Kidney (tissue), 14 donors: ENCODE data around the gene KIF4A. TPM values are rescaled to one million over a fixed set of nuclear protein-coding genes. Genes with fewer than 3 reads are reported as not detected.

Experiments
- DNase-seq, 5 donors: peaks; one replicate each; pipeline ENCODE4 v3.0.0-alpha.2; 2013 to 2020
- FAIRE-seq: peaks from 2 replicates; lab custom pipeline; 2012; peaks lifted over from hg19 to GRCh38; lab: Jason Lieb, UNC
- H3K27ac ChIP-seq, 2 donors: one replicate each; pipeline ENCODE4 v1.7.0; 2013; ENCODE audit warnings: low read depth in 2 of 2, low read length in 2 of 2, inconsistent platforms in 1 of 2
- H3K27me3 ChIP-seq: one replicate; pipeline ENCODE4 v1.7.1; 2013; ENCODE audit warnings: low read length, inconsistent platforms; ENCODE audit not compliant: control insufficient read depth, insufficient read depth
- H3K36me3 ChIP-seq, 3 donors: one replicate each; pipeline versions ENCODE4 v1.7.0 to v1.7.1; 2013; ENCODE audit warnings: low read length in 3 of 3, control low read depth in 1 of 3, inconsistent platforms in 1 of 3; ENCODE audit not compliant: insufficient read depth in 3 of 3, control insufficient read depth in 2 of 3
- H3K4me1 ChIP-seq, 3 donors: one replicate each; pipeline versions ENCODE4 v1.7.0 to v1.7.1; 2013; ENCODE audit warnings: low read length in 3 of 3, inconsistent platforms in 1 of 3, low read depth in 1 of 3; ENCODE audit not compliant: control insufficient read depth in 2 of 3, insufficient read depth in 2 of 3
- H3K4me3 ChIP-seq, 3 donors: one replicate each; pipeline versions ENCODE4 v1.7.0 to v1.8.1; 2013; ENCODE audit warnings: low read length in 3 of 3, control low read depth in 1 of 3, inconsistent platforms in 1 of 3
- H3K9ac ChIP-seq, 3 donors: one replicate each; pipeline versions ENCODE4 v1.7.0 to v1.7.1; 2013; ENCODE audit warnings: low read length in 3 of 3, control low read depth in 1 of 3, inconsistent platforms in 1 of 3
- H3K9me3 ChIP-seq, 3 donors: one replicate each; pipeline versions ENCODE4 v1.7.0 to v1.7.1; 2013; ENCODE audit warnings: low read length in 3 of 3, control low read depth in 1 of 3, inconsistent platforms in 1 of 3; ENCODE audit not compliant: control insufficient read depth in 2 of 3, insufficient read depth in 1 of 3
- CTCF ChIP-seq: IDR thresholded peaks from 3 replicates; pipeline ENCODE4 v1.5.1; 2012; ENCODE audit warnings: mild to moderate bottlenecking, moderate library complexity, borderline replicate concordance; ENCODE audit not compliant: insufficient read depth; ENCODE audit errors: extremely low read depth
- intact Hi-C: fragments of 100-400 bp; cut with DNase I; formaldehyde crosslinking; loops from one replicate; pipeline ENCODE4 v1.11.1; 2022
- polyA plus RNA-seq: library from polyadenylated mRNA; stranded (reverse); fragments of 350-450 nt; fragmentation: Illumina TruSeq; extraction: RNeasy Lipid Tissue Mini Kit (QIAGEN cat#74804); gene quantifications from one replicate; pipeline ENCODE4 v1.2.3, GENCODE V29; 2014; ENCODE audit warnings: low read depth, low replicate concordance; ENCODE audit not compliant: insufficient read depth
- total RNA-seq: library from RNA; stranded (reverse); fragmentation: NEBNext Ultra II Directional; extraction: Animal tissue kit (Norgen Biotek cat#: 25700); gene quantifications from one replicate; pipeline ENCODE4 v1.2.1, GENCODE V29; 2021
- donor health status: control.
- donor health status: control.
- donor health status: control.
- donor health status: control.
- donor health status: control.
- donor health status: DM: yes; HTN: yes; CAD: no.
- donor health status: Normal renal cell carcinoma (clear cell type).

The KIF4A gene
- total and polyA plus RNA-seq, 2 donors from 2014 or later: 0.13 to 0.35 TPM

GRCh38 chrX:70453024-70453618, 163.2 kb downstream of the KIF4A start:
- Histone ChIP-seq H3K27me3 (no peaks in the 10 kb centered on the region), H3K27ac (no peak overlapping the region), H3K4me1 (peaks cover 0 to 3% (median 0%) of the 10 kb centered on the region in 3 donors), H3K36me3 (no peaks in the 10 kb centered on the region), H3K4me3 (peak overlapping the region in 2 of 3 donors; percentile 24 to 54), H3K9ac (peak overlapping the region in 1 of 3 donors; percentile 40), H3K9me3 (no peaks in the 10 kb centered on the region)
- no peak for TF ChIP-seq CTCF
- FAIRE-seq: no peak
- no peak for DNase-seq
- intact Hi-C loops: no loop called here

GRCh38 chrX:70454441-70455365, 164.8 kb downstream of the KIF4A start:
- peak overlapping the region; percentile 27 to 71 (median 32) for H3K9ac ChIP-seq

GRCh38 chrX:70455366-70456202, 165.7 kb downstream of the KIF4A start:
- FAIRE-seq: no peak
- peak overlapping the region; percentile 83 to 93 for H3K27ac ChIP-seq
- H3K4me1 ChIP-seq: peaks cover 0 to 3% (median 0%) of the 10 kb centered on the region in 3 donors
- H3K9ac ChIP-seq: peak overlapping the region; percentile 27 to 71 (median 32)
- H3K27me3 ChIP-seq: no peaks in the 10 kb centered on the region
- H3K36me3 ChIP-seq: no peaks in the 10 kb centered on the region
- no peaks in the 10 kb centered on the region for H3K9me3 ChIP-seq
- TF ChIP-seq CTCF: no peak
- H3K4me3 ChIP-seq: peak overlapping the region; percentile 52 to 69 (median 63)
- DNase-seq: peak in 3 of 5 donors; percentile 39 to 64 (median 53)
- intact Hi-C loops: no loop called here

More at GRCh38 chrX:70454441-70455365, 164.8 kb downstream of the KIF4A start:
- peak; percentile 62 for TF ChIP-seq CTCF
- intact Hi-C loops: no loop called here
- Histone ChIP-seq H3K27me3 (no peaks in the 10 kb centered on the region), H3K9me3 (no peaks in the 10 kb centered on the region), H3K4me1 (peaks cover 0 to 3% (median 0%) of the 10 kb centered on the region in 3 donors), H3K4me3 (peak overlapping the region; percentile 61 to 69 (median 63)), H3K36me3 (no peaks in the 10 kb centered on the region), H3K27ac (peak overlapping the region; percentile 83 to 93)
- FAIRE-seq (no peak), DNase-seq (peak; percentile 94 to 95 (median 95))
